Kidney (tissue), 14 donors: Measurements from ENCODE around the gene GALNT18. TPM values are rescaled to one million over a fixed set of nuclear protein-coding genes. Genes with fewer than 3 reads are reported as not detected.

ENCODE experiments used
- DNase-seq, 5 donors: peaks; one replicate each; pipeline ENCODE4 v3.0.0-alpha.2; 2013 to 2020
- FAIRE-seq: peaks from 2 replicates; lab custom pipeline; 2012; peaks lifted over from hg19 to GRCh38; lab: Jason Lieb, UNC
- H3K27ac ChIP-seq, 2 donors: one replicate each; pipeline ENCODE4 v1.7.0; 2013; ENCODE audit warnings: low read depth in 2 of 2, low read length in 2 of 2, inconsistent platforms in 1 of 2
- H3K27me3 ChIP-seq: one replicate; pipeline ENCODE4 v1.7.1; 2013; ENCODE audit warnings: low read length, inconsistent platforms; ENCODE audit not compliant: control insufficient read depth, insufficient read depth
- H3K36me3 ChIP-seq, 3 donors: one replicate each; pipeline versions ENCODE4 v1.7.0 to v1.7.1; 2013; ENCODE audit warnings: low read length in 3 of 3, control low read depth in 1 of 3, inconsistent platforms in 1 of 3; ENCODE audit not compliant: insufficient read depth in 3 of 3, control insufficient read depth in 2 of 3
- H3K4me1 ChIP-seq, 3 donors: one replicate each; pipeline versions ENCODE4 v1.7.0 to v1.7.1; 2013; ENCODE audit warnings: low read length in 3 of 3, inconsistent platforms in 1 of 3, low read depth in 1 of 3; ENCODE audit not compliant: control insufficient read depth in 2 of 3, insufficient read depth in 2 of 3
- H3K4me3 ChIP-seq, 3 donors: one replicate each; pipeline versions ENCODE4 v1.7.0 to v1.8.1; 2013; ENCODE audit warnings: low read length in 3 of 3, control low read depth in 1 of 3, inconsistent platforms in 1 of 3
- H3K9ac ChIP-seq, 3 donors: one replicate each; pipeline versions ENCODE4 v1.7.0 to v1.7.1; 2013; ENCODE audit warnings: low read length in 3 of 3, control low read depth in 1 of 3, inconsistent platforms in 1 of 3
- H3K9me3 ChIP-seq, 3 donors: one replicate each; pipeline versions ENCODE4 v1.7.0 to v1.7.1; 2013; ENCODE audit warnings: low read length in 3 of 3, control low read depth in 1 of 3, inconsistent platforms in 1 of 3; ENCODE audit not compliant: control insufficient read depth in 2 of 3, insufficient read depth in 1 of 3
- CTCF ChIP-seq: IDR thresholded peaks from 3 replicates; pipeline ENCODE4 v1.5.1; 2012; ENCODE audit warnings: mild to moderate bottlenecking, moderate library complexity, borderline replicate concordance; ENCODE audit not compliant: insufficient read depth; ENCODE audit errors: extremely low read depth
- intact Hi-C: fragments of 100-400 bp; cut with DNase I; formaldehyde crosslinking; loops from one replicate; pipeline ENCODE4 v1.11.1; 2022
- polyA plus RNA-seq: library from polyadenylated mRNA; stranded (reverse); fragments of 350-450 nt; fragmentation: Illumina TruSeq; extraction: RNeasy Lipid Tissue Mini Kit (QIAGEN cat#74804); gene quantifications from one replicate; pipeline ENCODE4 v1.2.3, GENCODE V29; 2014; ENCODE audit warnings: low read depth, low replicate concordance; ENCODE audit not compliant: insufficient read depth
- total RNA-seq: library from RNA; stranded (reverse); fragmentation: NEBNext Ultra II Directional; extraction: Animal tissue kit (Norgen Biotek cat#: 25700); gene quantifications from one replicate; pipeline ENCODE4 v1.2.1, GENCODE V29; 2021
- donor health status: control.
- donor health status: control.
- donor health status: control.
- donor health status: control.
- donor health status: control.
- donor health status: DM: yes; HTN: yes; CAD: no.
- donor health status: Normal renal cell carcinoma (clear cell type).

The GALNT18 gene
- total and polyA plus RNA-seq, 2 donors from 2014 or later, result 27.2 to 42.1 TPM

DNA sequence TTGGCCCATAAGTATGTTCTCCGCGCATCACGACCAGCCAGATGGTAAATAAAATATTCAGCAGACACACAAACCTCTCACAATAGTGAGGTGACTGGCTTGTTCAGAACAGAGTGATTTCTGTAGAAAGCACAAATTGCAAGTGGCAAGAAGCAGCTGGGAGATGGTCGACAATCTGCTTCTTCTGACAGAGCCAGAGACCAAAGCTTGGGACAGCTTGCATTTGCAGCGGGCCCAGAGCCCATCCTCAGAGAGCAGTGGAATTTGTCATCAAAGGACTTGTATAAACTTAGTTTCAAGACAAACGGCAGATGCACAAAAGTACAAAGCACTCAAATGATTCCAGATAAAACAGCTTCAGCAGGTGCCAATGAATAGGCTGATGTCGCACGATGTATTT lies 7.6 kb upstream of the GALNT18 start:
- TF ChIP-seq CTCF, result no peak
- no peak overlapping the region for H3K9ac ChIP-seq
- H3K27ac ChIP-seq, result no peak overlapping the region
- intact Hi-C loops, result no loop called here
- H3K4me1 ChIP-seq, result no peaks in the 10 kb centered on the region
- H3K27me3 ChIP-seq, result no peaks in the 10 kb centered on the region
- DNase-seq (no peak), FAIRE-seq (no peak)
- H3K4me3 ChIP-seq, result no peak overlapping the region
- H3K36me3 ChIP-seq, result no peaks in the 10 kb centered on the region
- no peaks in the 10 kb centered on the region for H3K9me3 ChIP-seq

DNA sequence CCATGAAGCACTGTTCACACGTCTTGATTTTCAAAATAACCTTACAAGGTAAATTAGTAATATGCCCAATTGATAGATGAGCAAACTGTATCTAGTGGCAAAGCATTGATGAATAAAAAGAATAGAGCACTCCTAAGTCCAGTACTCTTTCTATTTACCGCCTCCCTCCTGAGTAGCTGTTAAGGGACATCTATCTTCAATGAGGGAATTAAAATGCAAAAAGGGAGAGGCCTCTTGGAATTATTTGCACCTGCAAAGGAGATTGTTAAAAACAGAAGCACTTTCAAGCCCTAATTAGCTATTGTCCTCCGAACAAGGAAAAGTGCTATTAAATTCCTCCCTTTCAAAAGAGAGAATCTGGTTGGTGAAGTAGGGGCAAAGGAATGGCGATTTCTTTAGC lies 6.8 kb upstream of the GALNT18 start:
- Histone ChIP-seq H3K4me1 (no peaks in the 10 kb centered on the region), H3K36me3 (no peaks in the 10 kb centered on the region), H3K9me3 (no peaks in the 10 kb centered on the region), H3K4me3 (no peak overlapping the region), H3K27me3 (no peaks in the 10 kb centered on the region), H3K27ac (no peak overlapping the region), H3K9ac (no peak overlapping the region)
- FAIRE-seq, result no peak
- intact Hi-C loops, result no loop called here
- no peak for DNase-seq
- no peak for TF ChIP-seq CTCF

- intact Hi-C loops, result no loop called here
Measured at GRCh38 chr11:11626128-11626527, 4.3 kb upstream of the GALNT18 start.

More at GRCh38 chr11:11626128-11626527, 4.3 kb upstream of the GALNT18 start:
- Histone ChIP-seq H3K9ac (no peak overlapping the region), H3K9me3 (no peaks in the 10 kb centered on the region), H3K4me3 (no peak overlapping the region), H3K27me3 (no peaks in the 10 kb centered on the region), H3K4me1 (peaks cover 0 to 4% (median 0%) of the 10 kb centered on the region in 3 donors), H3K27ac (no peak overlapping the region), H3K36me3 (no peaks in the 10 kb centered on the region)
- no peak for TF ChIP-seq CTCF
- no peak for DNase-seq
- FAIRE-seq, result no peak
